ENCODE results near the gene VN1R2. TPM values are rescaled to one million over a fixed set of nuclear protein-coding genes. Genes with fewer than 3 reads are reported as not detected.
"Not testable (repeated sequence)": the region's sequence is repeated elsewhere in the genome, so short reads cannot be mapped to it uniquely, and the experiment has no call there.

Gene VN1R2
- total RNA-seq, 1 experiment from 2014 or later: not detected

DNA sequence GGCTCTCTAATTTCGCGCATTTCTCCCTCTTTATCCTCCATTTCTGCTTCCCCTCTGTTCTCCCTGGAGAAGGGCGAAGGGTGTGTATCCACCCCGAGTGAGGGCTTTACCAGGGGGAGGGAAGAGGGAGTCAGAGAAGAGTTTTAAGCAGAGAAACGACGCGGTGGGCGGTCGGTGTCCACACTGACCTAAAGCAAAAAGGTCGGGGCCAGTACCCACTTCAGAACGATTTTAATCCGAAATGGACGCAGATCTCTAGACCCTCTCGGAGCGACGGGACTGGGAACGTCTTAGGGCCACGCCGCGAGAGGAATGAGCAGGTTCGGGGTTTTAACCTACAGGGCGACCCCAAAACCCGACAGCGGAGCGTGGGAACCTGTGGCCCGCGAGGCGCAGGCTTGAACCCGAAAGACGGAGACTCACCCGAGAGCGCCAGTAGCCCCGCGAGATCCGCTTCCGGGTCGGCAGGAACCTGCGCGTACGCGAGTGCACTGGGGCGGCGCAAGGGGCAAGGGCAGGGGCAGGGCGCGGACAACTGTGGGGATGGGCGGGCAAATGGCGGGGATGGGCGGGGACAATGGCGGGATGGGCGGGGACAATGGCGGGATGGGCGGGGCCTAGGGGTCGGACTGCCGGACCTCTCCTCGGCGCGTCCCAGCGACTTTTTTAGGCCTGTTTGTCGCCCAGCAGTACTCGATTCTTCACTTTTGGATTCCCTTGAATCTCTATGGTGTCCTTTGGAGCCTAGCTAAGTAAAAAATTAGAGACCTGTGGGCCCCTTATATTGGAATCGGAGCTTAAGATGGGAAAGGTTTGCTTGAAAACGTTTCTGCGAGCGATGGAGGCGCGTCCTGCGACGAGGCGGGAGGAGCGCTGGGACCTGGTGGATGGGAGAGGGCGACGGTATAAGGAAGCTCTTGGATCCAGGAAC, 3.4 kb upstream of the VN1R2 start, which contains the start of gene ZNF677:
Gene ZNF677 (minus strand): TSS at position 463 of the 931 bp plus-strand sequence. CDS start 3,323 bp downstream, outside the sequence.
- Histone ChIP-seq H3K9me3 (ENCODE audit: low read depth, low read length, poor library complexity, severe bottlenecking) (peaks cover 21% of the 10 kb centered on the region), H3K4me3 (ENCODE audit: low read depth, low read length, poor library complexity, severe bottlenecking) (peak within 1 kb of the TSS; percentile 52), H3K4me1 (ENCODE audit: insufficient read depth, low read length, poor library complexity, severe bottlenecking) (no peaks in the 10 kb centered on the region), H3K27ac (ENCODE audit: low read depth, low read length, poor library complexity, severe bottlenecking) (no peak within 1 kb of the TSS), H3K36me3 (ENCODE audit: insufficient read depth, low read length, poor library complexity, severe bottlenecking) (no peaks in the 10 kb centered on the region), H3K27me3 (replicated peaks; ENCODE audit: insufficient read depth, low read depth, low read length, poor library complexity) (no peaks in the 10 kb centered on the region)
- intact Hi-C loops (cut with micrococcal nuclease; ENCODE audit: unreplicated experiment): no loop called here
- CTCF ChIA-PET: no interaction called here
- POLR2A ChIA-PET (ENCODE audit: low non-redundant PET): no interaction called here
- TF ChIP-seq EZH2 (IDR thresholded peaks at IDR 0.05; ENCODE audit: borderline replicate concordance, low read depth, low read length, poor library complexity, severe bottlenecking) (no peak), CTCF (conservative IDR thresholded peaks at IDR 0.05; ENCODE audit: low read depth, low read length) (no peak)
- TSS peak; percentile 58 for BruUV-seq (replicated peaks)
- DNase-seq (ENCODE audit: low spot score): peak; percentile 67

- H3K27me3 ChIP-seq (replicated peaks; ENCODE audit: insufficient read depth, low read depth, low read length, poor library complexity); H3K27ac ChIP-seq (ENCODE audit: low read depth, low read length, poor library complexity, severe bottlenecking); intact Hi-C loops (cut with micrococcal nuclease; ENCODE audit: unreplicated experiment); H3K4me1 ChIP-seq (ENCODE audit: insufficient read depth, low read length, poor library complexity, severe bottlenecking); H3K36me3 ChIP-seq (ENCODE audit: insufficient read depth, low read length, poor library complexity, severe bottlenecking); CTCF ChIA-PET; POLR2A ChIA-PET (ENCODE audit: low non-redundant PET); DNase-seq (ENCODE audit: low spot score); H3K4me3 ChIP-seq (ENCODE audit: low read depth, low read length, poor library complexity, severe bottlenecking); H3K9me3 ChIP-seq (ENCODE audit: low read depth, low read length, poor library complexity, severe bottlenecking); BruUV-seq (replicated peaks): not testable (repeated sequence)
Observed at GRCh38 chr19:53267623-53268022, 9.5 kb downstream of the VN1R2 start, which contains the start of gene VN1R4. VN1R4 (minus strand) TSS chr19:53267723; CDS start chr19:53267665, 58 bp downstream.

DNA sequence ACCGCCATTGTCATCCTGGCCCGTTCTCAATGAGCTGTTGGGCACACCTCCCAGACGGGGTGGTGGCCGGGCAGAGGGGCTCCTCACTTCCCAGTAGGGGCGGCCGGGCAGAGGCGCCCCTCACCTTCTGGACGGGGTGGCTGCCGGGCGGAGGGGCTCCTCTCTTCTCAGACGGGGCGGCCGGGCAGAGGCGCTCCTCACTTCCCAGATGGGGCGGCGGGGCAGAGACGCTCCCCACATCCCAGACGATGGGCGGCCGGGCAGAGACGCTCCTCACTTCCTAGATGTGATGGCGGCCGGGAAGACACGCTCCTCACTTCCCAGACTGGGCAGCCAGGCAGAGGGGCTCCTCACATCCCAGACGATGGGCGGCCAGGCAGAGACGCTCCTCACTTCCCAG, 11.8 kb downstream of the VN1R2 start:
- BruUV-seq (replicated peaks): not testable (repeated sequence)

GRCh38 chr19:53272044-53272443, 14.0 kb downstream of the VN1R2 start:
- TF ChIP-seq CTCF (conservative IDR thresholded peaks at IDR 0.05; ENCODE audit: low read depth, low read length): no peak
- no peak for TF ChIP-seq EZH2 (IDR thresholded peaks at IDR 0.05; ENCODE audit: borderline replicate concordance, low read depth, low read length, poor library complexity, severe bottlenecking)
- no peaks in the 10 kb centered on the region for H3K27me3 ChIP-seq (replicated peaks; ENCODE audit: insufficient read depth, low read depth, low read length, poor library complexity)
- H3K27ac ChIP-seq (ENCODE audit: low read depth, low read length, poor library complexity, severe bottlenecking): no peak overlapping the region
- no TSS peak for BruUV-seq (replicated peaks)
- ChIA-PET POLR2A (ENCODE audit: low non-redundant PET) (no interaction called here), CTCF (no interaction called here)
- intact Hi-C loops (cut with micrococcal nuclease; ENCODE audit: unreplicated experiment): no loop called here
- no peaks in the 10 kb centered on the region for H3K36me3 ChIP-seq (ENCODE audit: insufficient read depth, low read length, poor library complexity, severe bottlenecking)
- no peak overlapping the region for H3K4me3 ChIP-seq (ENCODE audit: low read depth, low read length, poor library complexity, severe bottlenecking)
- no peaks in the 10 kb centered on the region for H3K4me1 ChIP-seq (ENCODE audit: insufficient read depth, low read length, poor library complexity, severe bottlenecking)
- no peaks in the 10 kb centered on the region for H3K9me3 ChIP-seq (ENCODE audit: low read depth, low read length, poor library complexity, severe bottlenecking)
- no peak for DNase-seq (ENCODE audit: low spot score)

More for the DNA sequence above, 11.8 kb downstream of the VN1R2 start:
- H3K27me3 ChIP-seq (replicated peaks; ENCODE audit: insufficient read depth, low read depth, low read length, poor library complexity); H3K36me3 ChIP-seq (ENCODE audit: insufficient read depth, low read length, poor library complexity, severe bottlenecking); POLR2A ChIA-PET (ENCODE audit: low non-redundant PET); H3K4me3 ChIP-seq (ENCODE audit: low read depth, low read length, poor library complexity, severe bottlenecking); CTCF ChIA-PET; H3K27ac ChIP-seq (ENCODE audit: low read depth, low read length, poor library complexity, severe bottlenecking); intact Hi-C loops (cut with micrococcal nuclease; ENCODE audit: unreplicated experiment); H3K9me3 ChIP-seq (ENCODE audit: low read depth, low read length, poor library complexity, severe bottlenecking); H3K4me1 ChIP-seq (ENCODE audit: insufficient read depth, low read length, poor library complexity, severe bottlenecking); DNase-seq (ENCODE audit: low spot score): not testable (repeated sequence)

Data from A673 (cell line).